GM19240 (cell line): ENCODE measurements around the gene RPL28.

Source experiments
- DNase-seq: peaks from one replicate; pipeline ENCODE4 v3.0.0; 2011; ENCODE audit warnings: low spot score; ENCODE audit not compliant: insufficient read length

The RPL28 gene

GRCh38 chr19:55353356-55353802 lies 32.4 kb upstream of the RPL28 start:
- no peak for DNase-seq

GRCh38 chr19:55353803-55354697 lies 31.7 kb upstream of the RPL28 start:
- no peak for DNase-seq

GRCh38 chr19:55354698-55355212 lies 31.0 kb upstream of the RPL28 start, which contains the start of gene COX6B2:
TSS of gene COX6B2 (minus strand) at chr19:55354719. CDS start at chr19:55354521, 198 bp downstream.
- DNase-seq: no peak

GRCh38 chr19:55355213-55355821 lies 30.4 kb upstream of the RPL28 start:
- DNase-seq: no peak

- no peak for DNase-seq
Measured at GRCh38 chr19:55358493-55358892, 27.2 kb upstream of the RPL28 start.

- DNase-seq: no peak
Measured at GRCh38 chr19:55358943-55359908, 26.5 kb upstream of the RPL28 start.

- DNase-seq: no peak
Measured at GRCh38 chr19:55360902-55361301, 24.8 kb upstream of the RPL28 start.

GRCh38 chr19:55362174-55362989 lies 23.4 kb upstream of the RPL28 start:
- no peak for DNase-seq

GRCh38 chr19:55362990-55363716 lies 22.6 kb upstream of the RPL28 start, which contains the start of gene GARIN5B:
TSS of gene GARIN5B (minus strand) at chr19:55363260. CDS start at chr19:55363066, 194 bp downstream.
- no peak for DNase-seq

- DNase-seq: no peak
Measured at GRCh38 chr19:55365245-55365644, 20.5 kb upstream of the RPL28 start.

GRCh38 chr19:55365964-55366363 lies 19.8 kb upstream of the RPL28 start:
- no peak for DNase-seq

GRCh38 chr19:55366790-55367189 lies 18.9 kb upstream of the RPL28 start:
- no peak for DNase-seq

GRCh38 chr19:55368106-55368505 lies 17.6 kb upstream of the RPL28 start:
- no peak for DNase-seq

- no peak for DNase-seq
Measured at GRCh38 chr19:55368701-55369563, 16.8 kb upstream of the RPL28 start.

- DNase-seq: no peak
Measured at GRCh38 chr19:55369653-55370304, 16.0 kb upstream of the RPL28 start.

GRCh38 chr19:55370305-55370988 lies 15.3 kb upstream of the RPL28 start, which contains the start of gene IL11:
TSS of gene IL11 (minus strand) at chr19:55370463. CDS start at chr19:55370310, 153 bp downstream.
- DNase-seq: no peak

- DNase-seq: no peak
Measured at GRCh38 chr19:55372316-55373081, 13.2 kb upstream of the RPL28 start.
